IPS-15b (cell line): ENCODE data around the gene CELF4.

Experiments used
- H3K27me3 ChIP-seq: one replicate; pipeline ENCODE4 v1.6.1; 2013; ENCODE audit warnings: low read length; ENCODE audit not compliant: control insufficient read depth, insufficient read depth
- H3K36me3 ChIP-seq: one replicate; pipeline ENCODE4 v1.6.1; 2013; ENCODE audit warnings: low read length; ENCODE audit not compliant: control insufficient read depth, insufficient read depth
- H3K4me1 ChIP-seq: one replicate; pipeline ENCODE4 v1.6.1; 2013; ENCODE audit warnings: mild to moderate bottlenecking, low read length; ENCODE audit not compliant: control insufficient read depth, insufficient read depth
- H3K4me3 ChIP-seq: one replicate; pipeline ENCODE4 v1.5.1; 2013; ENCODE audit warnings: low read depth, low read length
- H3K9ac ChIP-seq: one replicate; pipeline ENCODE4 v1.6.1; 2013; ENCODE audit warnings: low read depth, mild to moderate bottlenecking, low read length
- H3K9me3 ChIP-seq: one replicate; pipeline ENCODE4 v1.6.1; 2013; ENCODE audit warnings: mild to moderate bottlenecking, low read length; ENCODE audit not compliant: control insufficient read depth, insufficient read depth

Gene CELF4

GRCh38 chr18:37442477-37442876, 123.1 kb downstream of the CELF4 start:
- H3K36me3 ChIP-seq, result no peaks in the 10 kb centered on the region
- H3K9me3 ChIP-seq, result no peaks in the 10 kb centered on the region
- no peak overlapping the region for H3K4me3 ChIP-seq
- H3K27me3 ChIP-seq, result no peaks in the 10 kb centered on the region
- H3K9ac ChIP-seq, result no peak overlapping the region
- H3K4me1 ChIP-seq, result peaks cover 9% of the 10 kb centered on the region

DNA sequence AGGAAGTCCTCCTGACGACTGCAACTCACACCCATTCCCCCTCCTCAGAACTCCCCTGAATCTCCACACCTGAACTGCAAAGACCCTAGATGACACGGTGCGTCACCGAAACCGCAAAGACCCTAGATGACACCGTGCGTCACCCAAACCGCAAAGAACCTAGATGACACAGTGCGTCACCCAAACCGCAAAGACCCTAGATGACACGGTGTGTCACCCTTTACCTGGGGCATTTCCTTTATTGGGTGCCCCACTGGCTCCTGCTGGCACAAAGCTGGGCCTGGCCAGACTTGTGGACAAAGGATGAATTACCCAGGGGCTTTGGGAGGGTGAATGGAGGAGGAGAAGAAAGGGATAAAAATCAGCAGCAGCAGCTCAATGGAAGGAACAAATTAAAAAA, 123.8 kb downstream of the CELF4 start:
- no peaks in the 10 kb centered on the region for H3K9me3 ChIP-seq

GRCh38 chr18:37440206-37440605, 125.4 kb downstream of the CELF4 start:
- peaks cover 9% of the 10 kb centered on the region for H3K4me1 ChIP-seq

More for the DNA sequence above, 123.8 kb downstream of the CELF4 start:
- H3K27me3 ChIP-seq, result no peaks in the 10 kb centered on the region
- H3K9ac ChIP-seq, result no peak overlapping the region
- H3K4me1 ChIP-seq, result peaks cover 9% of the 10 kb centered on the region
- H3K4me3 ChIP-seq, result no peak overlapping the region
- no peaks in the 10 kb centered on the region for H3K36me3 ChIP-seq

GRCh38 chr18:37438417-37439180, 127.0 kb downstream of the CELF4 start:
- no peaks in the 10 kb centered on the region for H3K27me3 ChIP-seq
- no peak overlapping the region for H3K4me3 ChIP-seq
- H3K36me3 ChIP-seq, result no peaks in the 10 kb centered on the region
- H3K4me1 ChIP-seq, result peaks cover 8% of the 10 kb centered on the region
- H3K9me3 ChIP-seq, result no peaks in the 10 kb centered on the region
- H3K9ac ChIP-seq, result no peak overlapping the region

More at GRCh38 chr18:37440206-37440605, 125.4 kb downstream of the CELF4 start:
- no peaks in the 10 kb centered on the region for H3K27me3 ChIP-seq
- H3K9me3 ChIP-seq, result no peaks in the 10 kb centered on the region
- H3K4me3 ChIP-seq, result no peak overlapping the region
- H3K36me3 ChIP-seq, result no peaks in the 10 kb centered on the region
- H3K9ac ChIP-seq, result no peak overlapping the region

DNA sequence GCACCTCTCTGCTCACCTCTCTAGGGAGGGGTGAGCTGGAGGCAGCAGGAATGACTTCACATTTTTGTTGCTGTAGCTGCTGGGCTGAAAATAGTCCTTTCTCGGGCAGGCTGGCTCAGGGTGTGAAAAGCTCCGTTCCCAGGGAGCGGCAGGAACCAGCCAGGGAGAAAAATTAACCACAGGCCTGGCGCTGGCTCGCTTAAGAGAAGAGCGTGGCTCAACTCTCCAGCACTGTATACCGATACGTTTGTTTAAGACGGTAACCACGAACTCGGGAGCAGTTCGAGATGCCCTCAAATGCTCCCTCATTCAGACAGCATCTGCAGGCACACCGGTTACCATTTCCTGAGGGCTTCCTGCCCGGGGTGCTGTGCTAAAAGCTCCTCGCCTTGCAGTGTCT, 129.6 kb downstream of the CELF4 start:
- H3K4me3 ChIP-seq, result no peak overlapping the region
- H3K36me3 ChIP-seq, result no peaks in the 10 kb centered on the region
- no peaks in the 10 kb centered on the region for H3K27me3 ChIP-seq
- H3K4me1 ChIP-seq, result no peaks in the 10 kb centered on the region
- H3K9me3 ChIP-seq, result no peaks in the 10 kb centered on the region
- H3K9ac ChIP-seq, result no peak overlapping the region

GRCh38 chr18:37435150-37435867, 130.3 kb downstream of the CELF4 start:
- Histone ChIP-seq H3K4me1 (no peaks in the 10 kb centered on the region), H3K9me3 (no peaks in the 10 kb centered on the region), H3K36me3 (no peaks in the 10 kb centered on the region), H3K27me3 (no peaks in the 10 kb centered on the region), H3K4me3 (no peak overlapping the region), H3K9ac (no peak overlapping the region)

DNA sequence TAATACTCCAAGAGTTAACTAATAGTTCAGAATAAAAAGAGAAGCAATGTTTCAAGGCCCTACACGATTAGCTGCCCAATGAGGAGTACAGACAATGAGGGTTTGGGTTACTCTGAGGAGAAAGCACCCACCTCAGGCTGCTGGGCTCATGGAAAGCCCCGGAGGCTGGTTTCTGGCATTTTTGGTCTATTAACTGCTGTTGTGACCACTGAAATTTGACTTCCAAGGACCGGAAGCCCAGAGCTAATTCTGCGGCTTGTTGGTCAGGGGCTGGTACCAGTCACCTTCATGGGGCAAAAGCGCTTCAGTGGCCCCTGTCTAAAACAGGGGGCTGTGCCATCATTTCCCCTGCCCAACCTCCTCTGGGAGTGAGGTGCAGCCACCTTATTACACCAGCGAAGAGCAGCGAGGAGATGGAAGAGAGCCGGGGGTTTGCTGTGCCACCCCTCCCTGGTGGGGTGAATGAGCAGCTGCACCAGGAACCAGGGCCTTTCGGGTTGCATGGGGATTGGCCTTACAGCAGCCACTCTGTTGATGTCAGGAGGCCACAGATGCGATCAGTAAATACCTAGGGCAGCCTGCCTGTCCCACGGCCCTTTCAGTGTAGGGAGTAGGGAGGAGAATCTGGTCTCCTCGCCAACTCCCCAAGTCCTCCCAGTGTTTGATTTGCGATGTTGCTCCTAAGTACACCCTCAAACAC, 131.3 kb downstream of the CELF4 start:
- Histone ChIP-seq H3K9ac (no peak overlapping the region), H3K27me3 (no peaks in the 10 kb centered on the region), H3K4me3 (no peak overlapping the region), H3K9me3 (no peaks in the 10 kb centered on the region), H3K4me1 (no peaks in the 10 kb centered on the region), H3K36me3 (no peaks in the 10 kb centered on the region)

DNA sequence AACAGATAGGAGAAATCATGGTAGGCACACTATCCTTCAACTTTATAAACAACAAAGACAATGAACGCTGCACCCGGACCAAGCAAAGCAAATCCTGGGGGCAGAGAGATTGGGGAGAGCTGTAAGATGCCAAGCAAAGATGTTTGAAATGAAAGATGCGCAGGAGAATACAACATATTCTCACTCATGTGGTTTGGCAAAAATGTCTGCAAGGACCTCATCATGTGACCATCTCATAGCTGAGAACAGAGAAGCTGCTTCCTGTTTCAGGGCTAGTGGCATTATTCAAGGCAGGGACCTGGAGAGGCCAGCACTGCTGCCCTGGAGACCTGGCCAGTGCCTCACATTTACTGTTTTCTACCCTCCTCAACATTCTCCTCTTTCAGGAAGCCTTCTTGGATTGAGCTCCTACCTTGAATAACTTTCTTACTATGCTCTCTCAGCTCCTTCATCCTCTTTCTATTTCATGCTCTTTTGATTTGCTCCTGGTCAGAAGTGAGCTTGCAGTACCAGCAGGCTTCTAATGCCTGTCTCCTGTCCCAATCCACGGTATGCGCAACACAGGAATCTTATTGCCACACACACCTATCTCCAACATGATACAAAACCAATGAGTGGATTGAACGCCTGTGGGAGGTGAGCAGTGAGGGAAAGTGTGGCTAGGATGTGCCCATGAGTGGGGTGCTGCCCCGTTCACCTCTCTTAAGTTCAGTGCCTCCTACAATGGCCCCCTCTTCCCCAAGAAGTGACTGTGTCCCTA, 133.0 kb downstream of the CELF4 start:
- H3K9me3 ChIP-seq, result no peaks in the 10 kb centered on the region
- no peak overlapping the region for H3K9ac ChIP-seq
- no peaks in the 10 kb centered on the region for H3K27me3 ChIP-seq
- no peak overlapping the region for H3K4me3 ChIP-seq
- no peaks in the 10 kb centered on the region for H3K36me3 ChIP-seq
- H3K4me1 ChIP-seq, result no peaks in the 10 kb centered on the region

- no peak overlapping the region for H3K4me3 ChIP-seq
- H3K9ac ChIP-seq, result no peak overlapping the region
- H3K27me3 ChIP-seq, result no peaks in the 10 kb centered on the region
- H3K9me3 ChIP-seq, result no peaks in the 10 kb centered on the region
- H3K36me3 ChIP-seq, result no peaks in the 10 kb centered on the region
- H3K4me1 ChIP-seq, result no peaks in the 10 kb centered on the region
These were observed 135.1 kb downstream of the CELF4 start for GRCh38 chr18:37430357-37431076.

DNA sequence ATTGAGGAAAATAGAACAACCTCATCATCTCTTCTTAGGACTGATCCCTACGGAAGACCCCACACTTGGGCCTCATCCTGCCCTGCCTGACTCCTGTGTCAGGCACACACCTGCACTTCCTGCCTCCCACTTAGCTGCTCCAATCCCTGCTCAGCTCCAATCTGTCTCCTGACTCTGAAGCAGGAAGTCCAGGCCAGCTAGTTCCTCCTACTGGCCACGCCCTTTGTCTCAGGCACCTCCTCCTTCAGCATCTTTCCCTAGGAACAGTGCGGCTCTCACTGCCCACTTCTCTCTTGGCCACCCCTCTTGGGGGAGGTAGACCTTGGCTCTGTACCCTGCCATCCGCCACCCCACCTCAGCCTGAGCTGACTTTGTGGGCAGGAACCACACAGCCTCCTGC, 135.8 kb downstream of the CELF4 start:
- Histone ChIP-seq H3K36me3 (no peaks in the 10 kb centered on the region), H3K9me3 (no peaks in the 10 kb centered on the region), H3K4me3 (no peak overlapping the region), H3K9ac (no peak overlapping the region), H3K4me1 (no peaks in the 10 kb centered on the region), H3K27me3 (no peaks in the 10 kb centered on the region)
